HEK293 (cell line): ENCODE data around the gene CXorf66.

Experiments
- CTCF ChIA-PET: fragments of 350-600 bp; formaldehyde crosslinking; extraction: SDS; loops from one replicate; lab custom pipeline; 2021; ENCODE audit warnings: antibody characterized with exemption; lab: Yijun Ruan, JAX
- POLR2A ChIA-PET: fragments of 300-600 bp; formaldehyde crosslinking; extraction: SDS; loops from one replicate; lab custom pipeline; 2020; ENCODE audit warnings: antibody characterized with exemption, inconsistent platforms; lab: Yijun Ruan, JAX
- H3K27ac ChIP-seq: fragments of 200-500 bp; sonication (Bioruptor generic); 2 replicates; pipeline ENCODE4 v1.5.1; 2014; ENCODE audit warnings: low read depth, low read length, control low read depth, inconsistent platforms; ENCODE audit errors: extremely low read depth
- H3K36me3 ChIP-seq, 2 experiments: fragments of 200-500 bp in 1 of 2; sonication (Bioruptor generic) in 1 of 2; 1 replicate in 1 of 2; 2 replicates in 1 of 2; pipeline ENCODE4 v1.5.1; 2014 to 2017; ENCODE audit warnings: inconsistent platforms in 2 of 2, low read length in 2 of 2; ENCODE audit not compliant: control insufficient read depth in 2 of 2, insufficient read depth in 1 of 2
- H3K4me1 ChIP-seq: fragments of 200-500 bp; sonication (Bioruptor generic); 2 replicates; pipeline ENCODE4 v1.5.1; 2014; ENCODE audit warnings: mild to moderate bottlenecking, low read length, inconsistent platforms; ENCODE audit not compliant: control insufficient read depth, insufficient read depth
- H3K4me3 ChIP-seq: 2 replicates; pipeline ENCODE4 v1.5.1; 2011; ENCODE audit warnings: low read depth, mild to moderate bottlenecking, control low read depth, low read length, moderate library complexity
- H3K9me3 ChIP-seq: fragments of 200-500 bp; sonication (Bioruptor generic); 2 replicates; pipeline ENCODE4 v1.5.1; 2014; ENCODE audit warnings: low read depth, low read length, inconsistent platforms; ENCODE audit not compliant: control insufficient read depth, insufficient read depth
- ATF2 ChIP-seq: fragments of 450-650 bp; formaldehyde crosslinking; IDR thresholded peaks from 2 replicates; pipeline ENCODE4 v1.5.1; 2016; ENCODE audit warnings: missing biosample characterization, missing genetic modification characterization, low read depth
- BCL11B ChIP-seq: fragments of 450-650 bp; formaldehyde crosslinking; IDR thresholded peaks from 2 replicates; pipeline ENCODE4 v1.5.1; 2016; ENCODE audit warnings: low read depth, missing biosample characterization, missing genetic modification characterization
- KLF16 ChIP-seq: fragments of 450-650 bp; formaldehyde crosslinking; IDR thresholded peaks from 2 replicates; pipeline ENCODE4 v1.5.1; 2017; ENCODE audit warnings: missing biosample characterization, missing genetic modification characterization
- PATZ1 ChIP-seq: fragments of 450-650 bp; formaldehyde crosslinking; IDR thresholded peaks from 2 replicates; pipeline ENCODE4 v1.5.1; 2016; ENCODE audit warnings: missing biosample characterization, missing genetic modification characterization
- PRDM6 ChIP-seq: fragments of 450-650 bp; formaldehyde crosslinking; IDR thresholded peaks from 2 replicates; pipeline ENCODE4 v1.5.1; 2017; ENCODE audit warnings: missing biosample characterization, missing genetic modification characterization
- SP3 ChIP-seq: fragments of 450-650 bp; formaldehyde crosslinking; IDR thresholded peaks from 2 replicates; pipeline ENCODE4 v1.5.1; 2016; ENCODE audit warnings: missing biosample characterization, missing genetic modification characterization
- ZBTB10 ChIP-seq: fragments of 450-650 bp; formaldehyde crosslinking; IDR thresholded peaks from 2 replicates; pipeline ENCODE4 v1.5.1; 2016; ENCODE audit warnings: missing biosample characterization, missing genetic modification characterization
- ZEB2 ChIP-seq: fragments of 450-650 bp; formaldehyde crosslinking; IDR thresholded peaks from 2 replicates; pipeline ENCODE4 v1.5.1; 2016; ENCODE audit warnings: missing biosample characterization, missing genetic modification characterization
- ZNF302 ChIP-seq: fragments of 450-650 bp; formaldehyde crosslinking; IDR thresholded peaks from 2 replicates; pipeline ENCODE4 v1.5.1; 2016; ENCODE audit warnings: missing biosample characterization, missing genetic modification characterization, low read depth
- ZNF37A ChIP-seq: fragments of 450-650 bp; IDR thresholded peaks from 2 replicates; pipeline ENCODE4 v1.5.1; 2018; ENCODE audit warnings: missing biosample characterization, missing genetic modification characterization
- ZNF558 ChIP-seq: fragments of 450-650 bp; formaldehyde crosslinking; IDR thresholded peaks from 2 replicates; pipeline ENCODE4 v1.5.1; 2016; ENCODE audit warnings: missing biosample characterization, missing genetic modification characterization
- ZNF560 ChIP-seq: fragments of 450-650 bp; formaldehyde crosslinking; IDR thresholded peaks from 2 replicates; pipeline ENCODE4 v1.5.1; 2017; ENCODE audit warnings: missing biosample characterization, missing genetic modification characterization, borderline replicate concordance
- ZNF571 ChIP-seq: fragments of 450-650 bp; formaldehyde crosslinking; IDR thresholded peaks from 2 replicates; pipeline ENCODE4 v1.5.0; 2017; ENCODE audit warnings: missing biosample characterization, missing genetic modification characterization
- ZNF585B ChIP-seq: fragments of 450-650 bp; formaldehyde crosslinking; IDR thresholded peaks from 2 replicates; pipeline ENCODE4 v1.5.1; 2016; ENCODE audit warnings: missing biosample characterization, missing genetic modification characterization
- ZNF621 ChIP-seq: fragments of 450-650 bp; formaldehyde crosslinking; IDR thresholded peaks from 2 replicates; pipeline ENCODE4 v1.5.1; 2017; ENCODE audit warnings: missing biosample characterization, missing genetic modification characterization
- ZNF624 ChIP-seq: fragments of 450-650 bp; formaldehyde crosslinking; IDR thresholded peaks from 2 replicates; pipeline ENCODE4 v1.5.1; 2017; ENCODE audit warnings: missing biosample characterization, missing genetic modification characterization
- ZNF677 ChIP-seq: fragments of 450-650 bp; IDR thresholded peaks from 2 replicates; pipeline ENCODE4 v1.5.0; 2018; ENCODE audit warnings: missing biosample characterization, mild to moderate bottlenecking, missing genetic modification characterization, moderate library complexity
- ZNF791 ChIP-seq: fragments of 450-650 bp; formaldehyde crosslinking; IDR thresholded peaks from 2 replicates; pipeline ENCODE4 v1.5.1; 2016; ENCODE audit warnings: missing biosample characterization, missing genetic modification characterization
- ZSCAN30 ChIP-seq: fragments of 450-650 bp; IDR thresholded peaks from 2 replicates; pipeline ENCODE4 v1.5.1; 2018; ENCODE audit warnings: missing biosample characterization, mild to moderate bottlenecking, missing genetic modification characterization, moderate library complexity

Gene CXorf66

GRCh38 chrX:139965421-139965820 lies at the start of gene CXorf66:
CXorf66 (minus strand) TSS chrX:139965521; CDS start chrX:139965496, 25 bp downstream.
- H3K4me3 ChIP-seq: no peak within 1 kb of the TSS
- ChIA-PET CTCF (interaction anchor here (0.6 to 1.8 kb wide), 8 partner anchors 7 to 708 kb away, joined by 3 to 13 read pairs (median 4); no protein-coding TSS in a partner anchor), POLR2A (no interaction called here)
- TF ChIP-seq ZNF791 (no peak), ATF2 (tag by site-specific recombination) (peak; percentile 69)
- H3K36me3 ChIP-seq: no peaks in the 10 kb centered on the region
- no peaks in the 10 kb centered on the region for H3K9me3 ChIP-seq
- H3K4me1 ChIP-seq: no peaks in the 10 kb centered on the region
- H3K27ac ChIP-seq: no peak within 1 kb of the TSS

GRCh38 chrX:139982856-139983255 lies 17.5 kb upstream of the CXorf66 start:
- POLR2A ChIA-PET: no interaction called here

More at GRCh38 chrX:139982856-139983255, 17.5 kb upstream of the CXorf66 start:
- no peaks in the 10 kb centered on the region for H3K36me3 ChIP-seq
- H3K9me3 ChIP-seq: no peaks in the 10 kb centered on the region
- CTCF ChIA-PET: no interaction called here
- no peak for TF ChIP-seq ZNF677 (tag by site-specific recombination)
- no peak for TF ChIP-seq ZNF621
- no peak for TF ChIP-seq ZNF560 (tag by site-specific recombination)
- TF ChIP-seq ZNF571 (tag by site-specific recombination): no peak
- TF ChIP-seq ZSCAN30 (tag by site-specific recombination): no peak
- TF ChIP-seq ZNF624 (tag by site-specific recombination): no peak
- no peak for TF ChIP-seq BCL11B (tag by site-specific recombination)
- TF ChIP-seq PATZ1 (tag by site-specific recombination): no peak
- no peak for TF ChIP-seq SP3 (tag by site-specific recombination)
- no peak for TF ChIP-seq ZNF37A (tag by site-specific recombination)
- no peak for TF ChIP-seq KLF16
- TF ChIP-seq ZNF302 (tag by site-specific recombination): no peak
- TF ChIP-seq ZBTB10: no peak
- TF ChIP-seq PRDM6 (tag by site-specific recombination): no peak
- TF ChIP-seq ZNF585B (tag by site-specific recombination): no peak
- no peak for TF ChIP-seq ZEB2 (tag by site-specific recombination)
- no peak for TF ChIP-seq ZNF558 (tag by site-specific recombination)
- H3K27ac ChIP-seq: no peak overlapping the region
- no peak overlapping the region for H3K4me3 ChIP-seq
- no peaks in the 10 kb centered on the region for H3K4me1 ChIP-seq
